ENCODE measurements around the gene KNCN.

DNA sequence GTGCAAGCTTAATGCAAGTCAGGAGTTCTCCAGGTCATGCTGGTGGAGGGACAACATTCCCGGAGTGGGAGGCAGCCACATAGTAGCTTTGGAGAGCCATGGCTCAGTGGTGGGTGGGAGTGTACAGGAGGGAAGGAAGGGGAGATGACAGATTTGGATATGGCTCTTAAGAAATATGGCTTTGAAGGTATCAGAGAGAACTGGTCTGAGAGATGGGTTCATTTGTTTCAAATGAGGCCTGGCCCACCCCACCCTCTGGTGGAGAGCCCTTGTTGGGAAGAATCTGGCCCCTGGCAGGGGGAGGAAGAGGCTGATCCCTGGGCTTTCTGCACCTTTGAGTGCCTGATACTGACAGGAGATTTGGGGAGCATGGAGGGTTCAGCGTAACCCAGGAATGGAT is 55.7 kb downstream of the KNCN start:
- TF ChIP-seq, protein P1, sequence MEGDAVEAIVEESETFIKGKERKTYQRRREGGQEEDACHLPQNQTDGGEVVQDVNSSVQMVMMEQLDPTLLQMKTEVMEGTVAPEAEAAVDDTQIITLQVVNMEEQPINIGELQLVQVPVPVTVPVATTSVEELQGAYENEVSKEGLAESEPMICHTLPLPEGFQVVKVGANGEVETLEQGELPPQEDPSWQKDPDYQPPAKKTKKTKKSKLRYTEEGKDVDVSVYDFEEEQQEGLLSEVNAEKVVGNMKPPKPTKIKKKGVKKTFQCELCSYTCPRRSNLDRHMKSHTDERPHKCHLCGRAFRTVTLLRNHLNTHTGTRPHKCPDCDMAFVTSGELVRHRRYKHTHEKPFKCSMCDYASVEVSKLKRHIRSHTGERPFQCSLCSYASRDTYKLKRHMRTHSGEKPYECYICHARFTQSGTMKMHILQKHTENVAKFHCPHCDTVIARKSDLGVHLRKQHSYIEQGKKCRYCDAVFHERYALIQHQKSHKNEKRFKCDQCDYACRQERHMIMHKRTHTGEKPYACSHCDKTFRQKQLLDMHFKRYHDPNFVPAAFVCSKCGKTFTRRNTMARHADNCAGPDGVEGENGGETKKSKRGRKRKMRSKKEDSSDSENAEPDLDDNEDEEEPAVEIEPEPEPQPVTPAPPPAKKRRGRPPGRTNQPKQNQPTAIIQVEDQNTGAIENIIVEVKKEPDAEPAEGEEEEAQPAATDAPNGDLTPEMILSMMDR (IDR thresholded peaks at IDR 0.05): no peak
- no peak for TF ChIP-seq POLR2A (IDR thresholded peaks at IDR 0.05)
